ENCODE measurements around the gene FSTL5.
"Not testable (repeated sequence)": the region's sequence is repeated elsewhere in the genome, so short reads cannot be mapped to it uniquely, and the experiment has no call there.

FSTL5 gene

GRCh38 chr4:161828061-161828460 is 335.7 kb downstream of the FSTL5 start:
- no peak for DNase-seq

DNA sequence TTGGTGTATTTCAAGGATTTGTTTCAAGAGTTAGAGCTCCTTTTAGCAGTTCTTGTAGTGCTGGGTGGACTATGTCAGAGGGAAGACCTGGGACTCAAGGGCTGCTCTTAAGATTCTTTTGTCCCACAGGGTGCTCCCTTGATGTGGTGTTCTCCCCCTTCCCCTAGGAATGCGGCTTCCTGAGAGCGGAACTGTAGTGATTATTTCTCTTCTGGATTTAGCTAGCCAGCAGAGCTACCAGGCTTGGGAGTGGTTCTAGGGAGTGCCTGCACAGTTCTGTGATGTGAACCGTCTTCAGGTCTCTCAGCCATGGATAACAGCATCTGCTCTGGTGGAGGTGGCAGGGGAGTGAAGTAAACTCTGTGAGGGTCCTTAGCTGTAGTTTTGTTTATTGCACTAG is 336.8 kb downstream of the FSTL5 start:
- no peak for DNase-seq

- DNase-seq = no peak
These were observed 340.4 kb downstream of the FSTL5 start for GRCh38 chr4:161823450-161823849.

DNA sequence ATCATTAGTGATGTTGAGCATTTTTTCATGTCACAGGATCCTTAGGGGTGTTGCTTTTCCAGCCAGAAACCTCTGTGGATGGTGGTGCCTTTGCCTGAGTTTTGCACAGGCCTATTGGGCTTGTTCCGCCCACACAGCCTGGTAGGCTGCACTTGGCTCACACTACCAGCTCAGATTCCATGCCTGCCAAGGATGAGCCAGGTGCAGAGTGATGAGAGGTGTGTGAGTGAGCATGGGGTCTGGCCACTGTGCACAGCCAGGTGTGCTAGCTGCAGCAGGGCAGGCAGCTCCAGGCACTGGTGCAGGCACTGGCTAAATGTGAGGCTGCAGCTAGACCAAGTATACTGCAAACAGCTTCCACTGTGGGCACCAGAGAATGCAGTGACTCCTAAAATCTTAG is 341.6 kb downstream of the FSTL5 start:
- DNase-seq = no peak

- DNase-seq = no peak
These were observed 345.9 kb downstream of the FSTL5 start for GRCh38 chr4:161817914-161818313.

GRCh38 chr4:161816958-161817357 is 346.8 kb downstream of the FSTL5 start:
- DNase-seq = no peak

DNA sequence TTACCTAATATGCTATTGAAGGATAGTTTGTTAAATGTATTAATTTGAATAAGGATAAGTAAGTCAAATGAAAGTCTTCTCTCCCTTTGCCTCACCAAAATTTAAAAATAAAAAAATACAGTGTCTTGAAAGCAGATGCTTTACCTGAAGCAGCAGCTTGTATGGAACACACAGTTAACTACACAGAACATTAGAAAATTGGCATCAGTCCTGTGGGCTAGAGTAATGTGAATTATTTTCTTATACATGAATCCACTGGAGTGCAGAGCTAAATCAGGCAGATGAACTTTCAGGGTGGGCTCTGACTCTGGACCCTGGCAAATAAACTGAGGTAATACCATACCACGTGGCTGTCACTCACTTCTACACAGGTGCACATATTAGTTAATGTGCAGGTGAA is 348.0 kb downstream of the FSTL5 start:
- DNase-seq = no peak

DNA sequence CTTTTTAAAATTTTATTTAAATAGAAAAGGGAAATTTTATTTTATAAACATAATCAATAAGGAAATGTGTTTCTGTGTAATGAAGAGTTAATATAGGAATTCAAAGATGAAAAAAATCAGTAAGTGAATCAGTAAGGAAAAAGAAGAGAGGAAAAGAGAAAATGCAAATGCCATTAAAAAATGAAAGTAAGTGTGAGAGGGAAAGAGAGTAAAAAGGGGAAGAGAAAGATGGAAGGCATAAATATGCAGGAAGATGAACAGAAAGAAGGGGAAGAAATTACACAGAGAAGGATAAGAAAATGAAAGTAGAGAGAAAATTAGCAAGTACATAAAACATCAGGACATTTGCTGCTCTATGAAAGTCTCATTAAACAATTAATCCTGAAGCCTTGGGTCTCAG is 349.9 kb downstream of the FSTL5 start:
- DNase-seq = no peak

DNA sequence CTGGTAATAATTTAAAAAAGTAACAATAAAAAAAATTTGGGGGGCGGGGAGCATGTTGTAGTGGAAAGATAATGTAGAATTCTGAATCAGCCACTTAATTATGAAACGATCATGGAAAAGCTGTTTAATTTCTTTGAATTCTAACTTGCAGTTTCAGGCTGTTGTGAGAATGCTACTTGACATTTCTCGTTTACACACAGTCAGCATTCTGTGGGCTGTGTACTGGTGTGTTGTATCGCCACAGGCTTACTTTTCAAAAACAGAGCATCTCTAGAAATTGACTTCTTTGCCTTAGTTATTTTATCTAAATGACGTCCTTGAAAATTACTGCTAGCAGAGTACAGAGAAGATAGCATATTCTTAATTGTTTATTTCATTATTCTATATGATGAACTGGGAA is 350.4 kb downstream of the FSTL5 start:
- no peak for DNase-seq

GRCh38 chr4:161803171-161803570 is 360.6 kb downstream of the FSTL5 start:
- no peak for DNase-seq

- no peak for DNase-seq
These were observed 364.1 kb downstream of the FSTL5 start for GRCh38 chr4:161799710-161800109.

DNA sequence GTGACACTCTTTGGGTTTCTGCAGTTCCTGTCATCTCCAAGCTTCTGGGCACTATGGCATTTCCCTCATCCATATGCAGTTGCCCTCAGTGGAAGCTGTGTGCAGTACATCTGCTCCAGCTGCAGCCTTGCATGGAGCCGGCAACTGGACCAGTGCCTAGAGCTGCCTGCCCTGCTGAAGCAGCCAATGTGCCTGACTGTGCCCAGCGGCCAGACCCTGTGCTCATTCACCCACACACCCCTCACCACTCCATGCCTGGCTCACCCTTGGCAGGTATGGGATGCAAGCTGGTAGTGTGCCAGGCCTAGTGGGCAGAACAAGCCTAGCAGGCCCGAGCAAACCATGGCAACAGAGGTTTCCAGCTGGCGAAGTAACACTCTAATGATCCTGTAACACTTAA is 370.8 kb downstream of the FSTL5 start:
- no peak for DNase-seq

DNA sequence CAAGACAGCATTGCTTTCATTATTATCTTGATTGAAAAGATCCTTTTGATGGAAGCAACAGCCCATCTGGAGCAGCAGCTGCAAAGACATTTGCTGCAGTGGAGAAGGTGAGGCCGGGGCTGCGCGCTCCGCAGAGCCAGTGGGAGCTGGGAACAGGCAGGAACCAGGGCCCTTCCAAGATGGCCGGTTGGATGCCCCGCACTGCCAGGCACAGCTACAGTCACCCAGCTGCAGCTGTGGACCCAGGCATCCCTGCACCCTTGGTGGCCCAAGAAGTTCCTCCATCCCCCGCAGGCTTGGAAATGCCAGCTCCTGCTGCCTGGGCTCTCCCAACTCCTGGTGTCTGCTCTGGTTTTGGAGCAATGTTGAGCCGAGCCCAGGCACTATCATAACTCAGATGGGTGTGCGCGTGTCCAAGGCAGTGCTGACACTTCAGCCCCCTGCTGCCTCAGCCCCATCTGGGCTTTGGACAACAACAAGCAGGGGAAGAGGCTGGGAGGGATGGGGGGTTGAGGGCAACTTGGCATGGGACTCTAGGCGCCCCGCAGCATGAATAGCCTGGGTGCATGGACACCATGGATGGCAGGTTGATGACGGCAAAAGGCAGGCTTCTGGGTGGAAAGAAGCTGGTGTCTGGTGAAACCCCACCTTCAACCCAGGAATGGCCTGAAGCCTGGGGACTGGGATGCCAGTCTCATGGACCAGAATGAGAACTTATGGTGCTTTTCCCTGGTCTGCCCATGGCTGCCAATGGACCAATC is 371.8 kb downstream of the FSTL5 start:
- DNase-seq = no peak

- DNase-seq = no peak
These were observed 396.7 kb downstream of the FSTL5 start for GRCh38 chr4:161767116-161767515.

DNA sequence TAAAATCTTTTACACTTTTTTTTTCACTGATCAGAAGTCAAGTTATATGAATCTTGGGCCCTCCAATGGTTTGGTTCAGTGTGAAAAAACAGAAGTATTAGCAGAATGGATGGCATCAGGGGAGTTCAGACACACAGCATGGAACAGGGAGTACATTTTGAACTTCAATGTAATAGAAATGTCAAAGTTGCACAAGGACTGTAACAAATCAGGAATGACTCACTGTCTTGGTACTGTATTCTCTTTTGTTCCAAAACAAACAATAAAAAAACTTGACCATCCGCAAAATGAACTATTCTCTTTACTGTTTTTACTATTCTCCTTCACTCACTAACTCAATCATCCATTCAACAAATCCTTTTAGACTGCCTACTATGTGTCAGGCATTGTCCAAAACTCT is 401.0 kb downstream of the FSTL5 start:
- no peak for DNase-seq

GRCh38 chr4:161760008-161760407 is 403.8 kb downstream of the FSTL5 start:
- no peak for DNase-seq

DNA sequence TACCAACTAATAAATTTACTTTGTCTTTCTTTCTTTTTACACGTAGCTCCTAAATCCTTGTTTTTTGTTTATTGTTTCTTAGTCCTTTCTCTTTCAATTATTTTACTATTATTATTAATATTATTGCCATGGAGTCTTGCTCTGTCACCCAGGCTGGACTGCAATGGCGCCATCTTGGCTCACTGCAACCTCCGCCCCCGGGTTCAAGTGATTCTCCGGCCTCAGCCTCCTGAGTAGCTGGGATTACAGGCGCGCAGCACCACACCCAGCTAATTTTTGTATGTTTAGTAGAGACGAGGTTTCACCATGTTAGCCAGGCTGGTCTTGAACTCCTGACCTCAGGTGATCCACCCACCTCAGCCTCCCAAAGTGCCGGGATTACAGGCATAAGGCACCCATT is 405.4 kb downstream of the FSTL5 start:
- not testable (repeated sequence) for DNase-seq

DNA sequence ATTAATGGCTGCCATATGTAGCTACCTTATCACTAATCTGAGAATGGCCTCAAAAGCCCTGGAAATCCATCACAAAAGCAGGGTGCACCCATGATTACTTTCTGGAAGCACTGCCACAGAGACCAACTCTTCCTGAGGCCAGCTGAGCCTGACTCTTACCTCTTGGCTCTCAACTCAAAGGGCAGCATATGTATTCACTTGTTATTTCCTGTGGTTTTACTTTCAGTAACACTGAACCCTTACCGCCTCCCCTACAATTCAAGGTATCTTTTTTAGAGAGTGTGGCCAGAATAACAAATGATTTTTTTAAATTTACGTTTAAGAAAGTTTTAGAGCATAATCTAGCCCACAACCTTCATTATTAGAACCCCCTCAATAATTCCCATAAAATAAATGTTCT is 434.9 kb downstream of the FSTL5 start:
- no peak for DNase-seq

DNA sequence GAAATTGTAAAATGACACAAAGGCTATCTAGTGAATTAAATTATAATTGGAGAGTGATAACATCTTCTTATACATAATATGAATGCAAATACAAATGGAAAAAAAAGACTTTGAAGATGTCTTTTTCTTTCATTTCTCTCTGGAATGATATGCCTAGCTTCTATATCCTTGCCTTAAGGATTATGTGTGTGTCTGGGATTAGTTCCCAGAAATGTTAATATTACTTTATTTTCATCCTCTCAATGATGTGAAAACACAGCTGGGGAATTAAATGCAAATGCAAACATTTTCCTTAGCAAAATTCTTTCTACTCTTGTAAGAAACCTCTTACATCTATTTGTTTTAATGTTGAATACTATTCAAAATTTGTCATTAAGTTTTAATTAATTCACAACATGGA is 441.9 kb downstream of the FSTL5 start:
- no peak for DNase-seq

- DNase-seq = no peak
These were observed 446.7 kb downstream of the FSTL5 start for GRCh38 chr4:161717084-161717483.

- DNase-seq = no peak
These were observed 448.9 kb downstream of the FSTL5 start for GRCh38 chr4:161714931-161715330.

GRCh38 chr4:161714022-161714751 is 449.6 kb downstream of the FSTL5 start:
- DNase-seq = no peak

DNA sequence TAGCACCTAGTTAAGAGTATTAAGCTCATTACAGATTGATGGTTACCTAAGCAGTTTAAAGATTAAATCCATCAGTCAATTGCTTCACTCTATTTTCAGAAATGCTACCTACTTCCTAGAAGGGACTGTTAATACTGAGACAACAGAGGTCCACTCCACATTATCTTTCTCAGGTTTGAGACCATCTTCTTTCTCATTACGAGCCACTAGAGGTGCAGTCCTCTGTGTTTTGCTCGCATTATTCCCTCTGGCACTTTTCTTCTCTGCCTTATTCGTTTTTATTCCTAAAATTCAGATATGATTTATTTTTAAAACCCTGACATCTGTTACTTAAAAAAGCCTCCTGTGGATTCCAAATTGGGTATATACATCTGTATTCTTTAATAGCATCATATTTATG is 459.1 kb downstream of the FSTL5 start:
- DNase-seq = no peak

GRCh38 chr4:161704040-161704439 is 459.8 kb downstream of the FSTL5 start:
- DNase-seq = no peak

DNA sequence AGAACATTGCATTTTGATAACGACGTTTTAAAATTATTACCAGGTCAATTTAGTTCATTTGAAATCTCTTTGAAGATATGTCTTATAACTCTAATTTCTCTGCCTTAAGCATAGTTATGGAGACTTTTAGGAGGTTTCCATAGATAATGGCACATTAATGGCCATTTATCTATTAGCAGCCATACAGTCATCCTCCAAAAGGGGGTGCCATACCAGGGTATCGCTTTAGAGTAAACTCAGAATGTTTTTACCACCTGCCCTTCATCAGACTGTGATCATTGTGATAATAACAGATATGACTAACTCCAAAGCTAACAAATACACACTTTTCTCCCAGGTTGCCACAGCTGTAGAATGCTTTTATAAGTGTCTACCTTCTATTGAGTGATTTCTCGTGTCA is 461.5 kb downstream of the FSTL5 start:
- DNase-seq = no peak

Data from right forelimb (tissue), 1 donor.